Measurements from ENCODE around the gene PLEKHG4B. TPM values are rescaled to one million over a fixed set of nuclear protein-coding genes. Genes with fewer than 3 reads are reported as not detected.

Gene PLEKHG4B
- total and polyA plus RNA-seq, 2 of the 8 experiments (the other 6 are each of a cell fraction or from before 2014, with no cell fraction given): 31.1 to 43.6 TPM

DNA sequence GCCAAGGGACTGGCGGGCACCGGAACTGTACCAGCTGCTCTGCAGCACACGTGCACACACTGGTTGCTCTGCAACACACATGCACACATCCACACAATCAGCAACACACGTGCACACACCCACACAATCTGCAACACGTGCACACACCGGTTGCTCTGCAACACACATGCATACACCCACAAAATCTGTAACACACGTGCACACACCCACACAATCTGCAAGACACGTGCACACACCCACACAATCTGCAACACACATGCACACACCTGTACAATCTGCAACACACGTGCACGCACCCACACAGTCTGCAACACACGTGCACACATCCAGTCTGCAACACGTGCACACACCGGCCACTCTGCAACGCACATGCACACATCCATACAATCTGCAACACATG lies 17.9 kb downstream of the PLEKHG4B start (continued):
- no peak for TF ChIP-seq EGR1 (IDR thresholded peaks at IDR 0.05; ENCODE audit: borderline replicate concordance, low read depth, low read length)
- no peak for TF ChIP-seq TCF12 (IDR thresholded peaks at IDR 0.05; ENCODE audit: low read depth, low read length)
